EL (cell line): ENCODE data around the gene WDR18.
"Not testable (repeated sequence)": the region's sequence is repeated elsewhere in the genome, so short reads cannot be mapped to it uniquely, and the experiment has no call there.

ENCODE experiments used
- DNase-seq: peaks from one replicate; pipeline ENCODE4 v3.0.0-alpha.2; 2016

WDR18 gene

GRCh38 chr19:950352-951066, 33.6 kb upstream of the WDR18 start:
- DNase-seq, result no peak

DNA sequence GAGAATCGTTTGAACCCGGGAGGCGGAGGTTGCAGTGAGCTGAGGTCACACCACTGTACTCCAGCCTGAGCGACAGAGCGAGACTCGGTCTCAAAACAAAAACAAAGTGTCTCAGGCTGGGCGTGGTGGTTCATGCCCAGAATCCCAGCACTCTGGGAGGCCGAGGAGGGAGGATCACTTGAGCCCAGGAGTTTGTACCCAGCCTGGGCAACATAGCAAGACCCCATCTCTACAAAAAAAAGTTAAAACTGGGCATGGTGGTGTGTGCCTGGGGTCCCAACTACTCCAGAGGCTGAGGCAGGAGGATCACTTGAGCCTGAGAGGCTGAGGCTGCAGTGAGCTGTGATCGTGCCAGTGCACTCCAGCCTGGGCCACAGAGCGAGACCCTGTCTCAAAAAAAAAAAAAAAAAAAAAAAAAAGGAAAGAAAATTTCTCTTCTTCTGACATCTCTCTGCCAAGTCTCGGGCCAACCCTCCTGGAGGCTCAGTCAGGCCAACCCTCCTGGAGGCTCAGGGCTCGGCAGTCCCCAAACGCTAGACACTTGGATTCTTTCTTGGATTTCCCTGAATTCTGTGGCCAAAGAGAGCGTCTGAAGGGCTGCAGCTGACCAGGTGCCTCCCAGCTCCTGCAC, 32.0 kb upstream of the WDR18 start:
- no peak for DNase-seq

- DNase-seq, result peak; percentile 26
Measured at GRCh38 chr19:952680-953444, 31.3 kb upstream of the WDR18 start.

DNA sequence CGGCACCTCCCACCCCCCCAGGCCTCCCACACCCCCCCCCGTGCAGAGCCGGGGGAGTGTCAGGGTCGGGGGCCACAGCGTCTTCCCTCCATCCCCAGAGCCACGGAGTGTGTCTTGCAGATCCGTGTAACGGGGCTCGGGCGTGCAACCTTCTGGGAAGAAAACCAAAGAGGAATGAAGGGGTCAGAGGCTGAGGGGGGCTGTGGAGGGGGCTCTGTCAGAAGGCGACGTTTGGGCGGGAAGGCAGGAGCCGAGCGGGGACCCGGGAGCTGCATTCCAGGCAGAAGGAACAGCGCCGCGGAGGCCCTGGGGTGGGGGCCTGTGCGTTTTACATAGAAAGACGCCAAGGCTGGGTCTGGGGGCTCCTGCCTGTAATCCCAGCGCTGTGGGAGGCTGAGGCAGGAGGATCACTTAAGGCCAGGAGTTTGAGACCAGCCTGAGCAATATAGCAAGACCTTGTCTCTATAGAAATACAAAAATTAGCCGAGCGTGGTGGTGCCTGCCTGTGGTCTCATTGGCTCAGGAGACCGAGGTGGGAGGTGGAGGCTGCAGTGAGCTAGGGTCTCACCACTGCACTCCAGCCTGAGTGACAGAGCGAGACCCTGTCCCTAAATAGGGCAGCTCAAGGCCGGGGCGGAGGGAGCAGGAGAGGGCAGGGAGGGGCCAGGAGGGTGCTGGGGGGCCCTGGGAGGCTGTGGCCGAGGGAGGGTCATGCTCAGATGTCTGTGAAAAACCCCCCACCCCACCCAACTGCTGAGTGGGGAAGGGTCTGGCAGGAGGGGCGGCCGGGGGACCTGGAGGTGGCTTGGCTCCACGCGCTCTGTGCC, 30.5 kb upstream of the WDR18 start:
- no peak for DNase-seq

GRCh38 chr19:954272-954671, 29.9 kb upstream of the WDR18 start:
- no peak for DNase-seq

DNA sequence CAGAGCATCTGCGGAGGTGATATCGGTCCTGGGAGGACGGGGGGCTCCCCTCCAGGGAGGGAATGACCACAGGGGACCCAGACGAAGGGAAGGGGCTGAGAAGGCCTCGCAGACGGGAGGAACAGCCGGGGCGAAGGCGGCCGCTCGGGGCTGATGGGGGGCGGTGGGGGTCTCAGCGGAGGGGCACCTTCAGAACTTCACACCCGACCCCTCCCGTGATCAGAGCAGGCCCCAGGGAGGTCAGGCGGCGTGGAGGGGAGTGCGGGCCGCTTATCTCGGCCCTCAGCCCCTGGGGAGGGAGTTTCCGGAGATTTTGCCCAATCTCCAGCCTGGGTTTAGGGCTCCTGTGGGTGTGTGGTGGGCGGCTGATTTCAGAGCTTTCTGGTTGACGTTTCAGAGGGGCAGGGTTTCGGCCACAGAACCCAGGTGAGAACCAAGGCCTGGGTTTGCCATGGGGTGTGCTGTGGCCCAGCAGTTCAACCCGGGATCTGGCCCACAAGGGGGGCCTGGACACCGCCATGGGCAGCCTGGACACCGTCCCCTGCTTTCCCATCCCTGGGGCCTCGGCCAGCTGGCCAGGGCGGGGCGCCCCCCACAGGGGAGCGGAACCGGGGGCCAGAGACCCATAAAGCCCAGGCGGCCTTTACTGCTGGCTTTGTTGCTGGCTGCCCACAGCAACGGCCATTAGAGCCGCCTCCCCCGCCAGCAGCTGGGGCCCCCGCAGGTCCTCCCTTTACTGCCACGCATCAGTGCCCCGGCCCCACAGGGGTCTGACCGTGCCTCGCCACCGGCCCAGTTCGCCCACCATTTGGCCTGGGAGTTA, 29.3 kb upstream of the WDR18 start:
- DNase-seq, result no peak

GRCh38 chr19:955803-956765, 28.1 kb upstream of the WDR18 start:
- no peak for DNase-seq

- peak; percentile 71 for DNase-seq
Measured at GRCh38 chr19:956766-957440, 27.2 kb upstream of the WDR18 start.

DNA sequence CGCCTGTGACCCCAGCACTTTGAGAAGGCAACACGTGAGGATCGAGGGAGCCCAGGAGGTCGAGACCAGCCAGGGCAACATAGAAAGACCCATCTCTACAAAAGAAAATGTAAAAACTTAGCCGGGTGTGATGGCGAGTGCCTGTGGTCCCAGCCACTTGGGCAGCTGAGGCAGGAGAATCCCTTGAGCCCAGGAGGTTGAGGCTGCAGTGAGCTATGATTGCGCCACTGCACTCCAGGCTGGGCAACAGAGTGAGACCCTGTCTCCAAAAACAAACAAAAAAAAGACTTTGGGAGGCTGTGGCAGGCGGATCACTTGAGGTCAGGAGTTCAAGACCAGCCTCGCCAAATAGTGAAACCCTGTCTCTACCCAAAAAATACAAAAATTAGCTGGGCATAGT, 26.6 kb upstream of the WDR18 start:
- not testable (repeated sequence) for DNase-seq

GRCh38 chr19:958967-959855, 24.9 kb upstream of the WDR18 start:
- DNase-seq, result peak; percentile 35

- no peak for DNase-seq
Measured at GRCh38 chr19:960020-960419, 24.1 kb upstream of the WDR18 start.

DNA sequence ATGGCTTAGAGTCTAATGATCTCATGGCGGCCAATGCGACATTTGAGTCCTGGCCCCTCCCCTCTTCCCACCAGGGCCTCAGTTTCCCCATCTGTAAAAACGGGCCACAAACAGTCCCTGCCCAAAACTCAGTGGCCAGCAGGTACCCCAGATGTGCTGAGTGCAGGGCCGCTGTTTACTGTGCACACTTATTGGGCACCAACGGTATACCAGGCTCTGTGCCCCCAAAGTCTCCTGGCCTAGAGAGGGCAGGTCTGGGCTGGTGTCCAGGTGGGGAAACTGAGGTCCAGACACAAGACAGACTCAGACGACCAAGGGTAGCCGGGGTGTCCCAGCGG, 23.6 kb upstream of the WDR18 start:
- no peak for DNase-seq

GRCh38 chr19:961866-962620, 22.1 kb upstream of the WDR18 start:
- no peak for DNase-seq

DNA sequence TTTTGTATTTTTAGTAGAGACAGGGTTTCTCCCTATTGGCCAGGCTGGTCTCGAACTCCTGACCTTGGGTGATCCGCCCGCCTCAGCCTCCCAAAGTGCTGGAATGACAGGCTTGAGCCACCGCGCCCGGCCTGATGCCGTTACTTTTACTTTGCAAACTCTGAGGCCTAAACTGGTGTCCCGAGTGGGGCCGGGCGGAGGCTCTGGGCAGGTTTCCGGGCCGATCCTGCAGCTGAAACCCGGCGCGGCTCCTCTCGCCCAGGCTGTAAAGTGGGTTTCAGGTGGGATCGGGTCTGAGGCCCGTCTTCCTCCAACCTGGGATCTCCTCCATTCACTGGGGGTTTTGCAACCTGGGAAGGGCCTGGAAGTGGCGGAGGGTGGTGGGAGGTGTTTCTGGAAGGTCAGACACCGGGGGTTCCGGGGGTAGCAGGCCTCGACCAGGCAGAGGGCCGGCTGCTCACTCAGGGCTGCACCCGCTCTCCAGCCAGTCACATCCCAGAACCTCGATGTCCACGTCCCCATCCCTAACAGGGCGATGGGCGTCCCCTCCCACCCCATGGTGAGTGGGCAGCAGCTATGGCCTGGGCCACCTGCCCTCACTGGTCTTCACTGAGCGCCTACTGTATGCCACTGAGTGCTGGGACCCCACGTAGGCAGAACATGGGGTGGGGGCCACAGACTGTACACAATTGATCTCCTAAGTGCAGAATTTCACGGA, 21.3 kb upstream of the WDR18 start:
- DNase-seq, result no peak

- DNase-seq, result no peak
Measured at GRCh38 chr19:963486-963951, 20.6 kb upstream of the WDR18 start.

- no peak for DNase-seq
Measured at GRCh38 chr19:964116-964520, 20.0 kb upstream of the WDR18 start.

- DNase-seq, result no peak
Measured at GRCh38 chr19:964761-965694, 19.1 kb upstream of the WDR18 start.
